H1 (cell line): ENCODE data around the gene ERI2. TPM values are rescaled to one million over a fixed set of nuclear protein-coding genes. Genes with fewer than 3 reads are reported as not detected.

Source experiments
- CTCF ChIA-PET: fragments of 300-600 bp; sonication (Branson Sonifier 250); formaldehyde crosslinking; loops from one replicate; lab custom pipeline; 2021; ENCODE audit not compliant: partially characterized antibody; lab: Charles Lee
- POLR2A ChIA-PET: fragments of 300-600 bp; sonication (Branson Sonifier 250); formaldehyde crosslinking; loops from one replicate; lab custom pipeline; 2021; ENCODE audit warnings: inconsistent platforms; ENCODE audit not compliant: partially characterized antibody; lab: Charles Lee
- DNase-seq, 2 experiments: peaks; one replicate each; pipeline versions ENCODE4 v3.0.0 to v3.0.0-alpha.2; 2010 to 2022; ENCODE audit warnings: low spot score in 2 of 2, low read depth in 1 of 2, mixed read lengths in 1 of 2
- FAIRE-seq: peaks from 2 replicates; lab custom pipeline; 2011; peaks lifted over from hg19 to GRCh38; lab: Jason Lieb, UNC
- H2AFZ ChIP-seq: 2 replicates; pipeline ENCODE4 v1.8.1; 2012; ENCODE audit warnings: low read length, inconsistent platforms
- H2AK5ac ChIP-seq: 2 replicates; pipeline ENCODE4 v1.6.1; 2013; ENCODE audit warnings: low read depth, low read length
- H2BK120ac ChIP-seq: replicated peaks from 2 replicates; pipeline ENCODE3; 2013; ENCODE audit warnings: low read depth, low read length, inconsistent platforms
- H2BK12ac ChIP-seq: 2 replicates; pipeline ENCODE4 v1.6.1; 2013; ENCODE audit warnings: low read depth, low read length
- H2BK15ac ChIP-seq: 2 replicates; pipeline ENCODE4 v1.6.1; 2013; ENCODE audit warnings: low read length
- H2BK20ac ChIP-seq: 2 replicates; pipeline ENCODE4 v1.6.1; 2013; ENCODE audit warnings: low read length
- H2BK5ac ChIP-seq: 2 replicates; pipeline ENCODE4 v1.6.1; 2013; ENCODE audit warnings: low read depth, low read length
- H3K14ac ChIP-seq: 2 replicates; pipeline ENCODE4 v1.6.1; 2013; ENCODE audit warnings: inconsistent platforms; ENCODE audit not compliant: insufficient read length
- H3K18ac ChIP-seq: 2 replicates; pipeline ENCODE4 v1.6.1; 2013; ENCODE audit warnings: low read length; ENCODE audit errors: extremely low read depth
- H3K23ac ChIP-seq: 2 replicates; pipeline ENCODE4 v1.6.1; 2013; ENCODE audit warnings: inconsistent platforms; ENCODE audit not compliant: insufficient read length
- H3K23me2 ChIP-seq: 2 replicates; pipeline ENCODE4 v1.6.1; 2013; ENCODE audit warnings: low read depth, low read length
- H3K27ac ChIP-seq: 2 replicates; pipeline ENCODE4 v1.6.1; 2011; ENCODE audit warnings: low read depth, low read length, inconsistent platforms
- H3K27me3 ChIP-seq, 4 experiments: replicated peaks in 1 of 4; 1 replicate in 1 of 4; 2 replicates in 3 of 4; pipeline versions ENCODE4 v1.6.1 to v1.8.1; 2011 to 2013; ENCODE audit warnings: low read length in 3 of 4, mild to moderate bottlenecking in 3 of 4, inconsistent platforms in 2 of 4, mixed read lengths in 2 of 4, moderate library complexity in 1 of 4; ENCODE audit not compliant: control insufficient read depth in 3 of 4, insufficient read depth in 3 of 4; ENCODE audit errors: extremely low read depth in 1 of 4
- H3K36me3 ChIP-seq, 4 experiments: 2 replicates each; pipeline versions ENCODE4 v1.6.1 to v1.8.1; 2011 to 2013; ENCODE audit warnings: mild to moderate bottlenecking in 4 of 4, low read length in 3 of 4, moderate library complexity in 2 of 4, control low read depth in 1 of 4, inconsistent platforms in 1 of 4; ENCODE audit not compliant: insufficient read depth in 4 of 4, control insufficient read depth in 2 of 4
- H3K4ac ChIP-seq: replicated peaks from 2 replicates; pipeline ENCODE3; 2013; ENCODE audit warnings: low read length, low read depth, mixed read lengths, inconsistent platforms; ENCODE audit not compliant: insufficient read length
- H3K4me1 ChIP-seq, 4 experiments: replicated peaks in 1 of 4; 1 replicate in 1 of 4; 2 replicates in 3 of 4; pipeline versions ENCODE4 v1.6.1 to v1.8.1; 2011 to 2013; ENCODE audit warnings: low read length in 3 of 4, inconsistent platforms in 2 of 4, mixed read lengths in 1 of 4; ENCODE audit not compliant: insufficient read depth in 4 of 4, control insufficient read depth in 3 of 4
- H3K4me2 ChIP-seq, 2 experiments: 2 replicates each; pipeline versions ENCODE4 v1.6.1 to v1.8.1; 2011 to 2013; ENCODE audit warnings: low read depth in 2 of 2, low read length in 2 of 2, control low read depth in 1 of 2, inconsistent platforms in 1 of 2, mild to moderate bottlenecking in 1 of 2; ENCODE audit not compliant: insufficient read depth in 1 of 2
- H3K4me3 ChIP-seq, 4 experiments: fragments of 200-600, 300-600 bp in 1 of 4; sonication (generic), shearing (Covaris generic), sonication (Bioruptor Twin) in 1 of 4; 2 replicates each; pipeline versions ENCODE4 v1.5.1 to v1.8.1; 2011 to 2016; ENCODE audit warnings: low read length in 4 of 4, low read depth in 3 of 4, control low read depth in 2 of 4, inconsistent platforms in 2 of 4, mild to moderate bottlenecking in 2 of 4, mixed read lengths in 1 of 4, moderate library complexity in 1 of 4; ENCODE audit not compliant: insufficient read depth in 2 of 4; ENCODE audit errors: extremely low read depth in 1 of 4
- H3K56ac ChIP-seq: replicated peaks from 2 replicates; pipeline ENCODE3; 2013; ENCODE audit warnings: low read depth, mild to moderate bottlenecking, mixed read lengths, low read length, inconsistent platforms; ENCODE audit not compliant: insufficient read length
- H3K79me1 ChIP-seq: 2 replicates; pipeline ENCODE4 v1.6.1; 2013; ENCODE audit warnings: low read depth, low read length, control low read depth
- H3K79me2 ChIP-seq, 2 experiments: 2 replicates each; pipeline versions ENCODE4 v1.6.1 to v1.8.1; 2012 to 2013; ENCODE audit warnings: low read length in 2 of 2, mild to moderate bottlenecking in 2 of 2, inconsistent platforms in 1 of 2; ENCODE audit not compliant: insufficient read depth in 2 of 2, control insufficient read depth in 1 of 2
- H3K9ac ChIP-seq, 4 experiments: replicated peaks in 1 of 4; 1 replicate in 1 of 4; 2 replicates in 3 of 4; pipeline versions ENCODE4 v1.6.1 to v1.8.1; 2011 to 2013; ENCODE audit warnings: low read depth in 3 of 4, low read length in 3 of 4, control low read depth in 2 of 4, mild to moderate bottlenecking in 2 of 4, moderate library complexity in 2 of 4, inconsistent platforms in 1 of 4; ENCODE audit errors: extremely low read depth in 1 of 4
- H3K9me3 ChIP-seq, 2 experiments: 2 replicates each; pipeline versions ENCODE4 v1.6.1 to v1.8.1; 2012 to 2013; ENCODE audit warnings: mild to moderate bottlenecking in 2 of 2, moderate library complexity in 2 of 2, control low read depth in 1 of 2, inconsistent platforms in 1 of 2, low read depth in 1 of 2, low read length in 1 of 2, mixed read lengths in 1 of 2; ENCODE audit not compliant: insufficient read depth in 2 of 2
- H4K20me1 ChIP-seq, 2 experiments: replicated peaks in 1 of 2; 2 replicates each; pipeline versions ENCODE3 to v1.8.1; 2011 to 2013; ENCODE audit warnings: inconsistent platforms in 2 of 2, low read length in 2 of 2, mild to moderate bottlenecking in 1 of 2; ENCODE audit not compliant: insufficient read depth in 2 of 2, control insufficient read depth in 1 of 2
- H4K5ac ChIP-seq: 2 replicates; pipeline ENCODE4 v1.6.1; 2013; ENCODE audit warnings: low read length, low read depth, mixed read lengths, inconsistent platforms; ENCODE audit not compliant: insufficient read length
- H4K8ac ChIP-seq: 2 replicates; pipeline ENCODE4 v1.8.0; 2013; ENCODE audit warnings: mild to moderate bottlenecking, moderate library complexity, low read length, inconsistent platforms; ENCODE audit not compliant: insufficient read depth; ENCODE audit errors: extremely low read depth
- H4K91ac ChIP-seq: replicated peaks from 2 replicates; pipeline ENCODE3; 2013; ENCODE audit warnings: low read length, mixed read lengths, inconsistent platforms; ENCODE audit not compliant: insufficient read length
- GABPA ChIP-seq: IDR thresholded peaks from 2 replicates; pipeline ENCODE4 v1.6.1; 2011; ENCODE audit warnings: mild to moderate bottlenecking, low read length, moderate library complexity, borderline replicate concordance; ENCODE audit not compliant: insufficient read depth
- WGBS, 2 experiments: shearing (Covaris generic) in 1 of 2; methylation state at CpG; one replicate each; pipeline versions ENCODE4 v1.1.6 to v1.1.7; 2013 to 2015; ENCODE audit warnings: low lambda C conversion rate in 2 of 2, mixed read lengths in 2 of 2, inconsistent platforms in 1 of 2, low coverage in 1 of 2, missing lambda C conversion rate in 1 of 2; ENCODE audit not compliant: insufficient replicate concordance in 2 of 2, insufficient coverage in 1 of 2, insufficient read length in 1 of 2; ENCODE audit errors: extremely low coverage in 1 of 2, missing lambda C conversion rate in 1 of 2; 5-methylcytosine and 5-hydroxymethylcytosine counted together
- polyA plus RNA-seq, 7 experiments: library from polyadenylated mRNA; depleted of rRNA in 3 of 7; stranded (reverse) in 5 of 7; unstranded in 2 of 7; fragments of >200 nt in 5 of 7; fragments of 200-250 nt in 2 of 7; gene quantifications; 1 replicate in 5 of 7; 2 replicates in 1 of 7; 4 replicates in 1 of 7; pipeline versions ENCODE4 v1.2.1 to v1.2.3, GENCODE V29; 2011 to 2013; ENCODE audit warnings: missing spikeins in 2 of 7, mixed read lengths in 2 of 7
- total RNA-seq: library from RNA; stranded (reverse); fragmentation: NEBNext Ultra II Directional; extraction: Animal tissue kit (Norgen Biotek cat#: 25700); gene quantifications from 2 replicates; pipeline ENCODE4 v1.2.1, GENCODE V29; 2021
- TF ChIP-seq, protein P1 (sequence below): IDR thresholded peaks from 2 replicates; pipeline ENCODE4 v1.6.1; 2012; ENCODE audit warnings: inconsistent platforms

ERI2 gene
- total and polyA plus RNA-seq, 2 of the 8 experiments (the other 6 are each of a cell fraction or from before 2014, with no cell fraction given) = 11.0 to 12.6 TPM

DNA sequence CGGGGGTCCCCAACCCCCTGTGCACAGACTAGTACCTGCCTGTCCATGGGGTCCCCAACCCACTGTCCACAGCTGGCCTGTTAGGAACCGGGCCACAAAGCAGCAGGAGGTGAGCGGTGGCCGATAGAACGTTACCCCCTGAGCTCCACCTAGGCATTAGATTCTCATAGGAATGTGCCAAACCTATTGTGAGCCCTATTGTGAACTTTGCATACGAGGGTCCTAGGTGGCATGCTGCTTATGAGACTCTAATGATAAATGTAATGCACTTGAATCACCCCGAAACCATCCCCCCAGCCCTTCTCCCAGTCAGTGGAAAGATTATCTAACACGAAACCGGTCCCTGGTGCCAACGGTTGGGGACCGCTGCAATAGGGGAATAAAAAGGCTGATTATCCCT, 1.6 kb upstream of the ERI2 start:
- Histone ChIP-seq H2BK5ac (no peak overlapping the region), H3K36me3 (no peaks in the 10 kb centered on the region), H2BK12ac (no peak overlapping the region), H2AFZ (no peak overlapping the region), H2AK5ac (no peak overlapping the region), H4K5ac (no peak overlapping the region), H3K79me1 (no peaks in the 10 kb centered on the region), H3K4ac (no peak overlapping the region), H4K20me1 (no peaks in the 10 kb centered on the region), H3K4me1 (0 out of 7 replicates have a peak, but pooled peaks cover 0 to 3% (median 0%) of the 10 kb centered on the region in 4 experiments), H2BK15ac (no peak overlapping the region), H3K27me3 (no peaks in the 10 kb centered on the region), H3K9me3 (no peaks in the 10 kb centered on the region), H4K8ac (no peak overlapping the region), H3K4me2 (peak overlapping the region; percentile 31 to 67; a peak in 2 of 4 replicates), H3K18ac (no peak overlapping the region), H4K91ac (no peak overlapping the region), H3K23ac (no peak overlapping the region), H2BK20ac (no peak overlapping the region), H3K56ac (no peak overlapping the region), H3K23me2 (peaks cover 5% of the 10 kb centered on the region), H2BK120ac (no peak overlapping the region), H3K27ac (no peak overlapping the region), H3K9ac (no peak overlapping the region), H3K79me2 (no peaks in the 10 kb centered on the region), H3K14ac (no peak overlapping the region), H3K4me3 (peak overlapping the region in 1 of 4 experiments; percentile 71; a peak in 2 of 8 replicates)
- no peak for FAIRE-seq
- TF ChIP-seq, protein P1, sequence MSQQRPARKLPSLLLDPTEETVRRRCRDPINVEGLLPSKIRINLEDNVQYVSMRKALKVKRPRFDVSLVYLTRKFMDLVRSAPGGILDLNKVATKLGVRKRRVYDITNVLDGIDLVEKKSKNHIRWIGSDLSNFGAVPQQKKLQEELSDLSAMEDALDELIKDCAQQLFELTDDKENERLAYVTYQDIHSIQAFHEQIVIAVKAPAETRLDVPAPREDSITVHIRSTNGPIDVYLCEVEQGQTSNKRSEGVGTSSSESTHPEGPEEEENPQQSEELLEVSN = no peak
- TF ChIP-seq GABPA = no peak
- 86% methylated on average over 11 of the region's 11 CpGs; no CpG with 5 or more reads in 1 of the 2 experiments for WGBS, 2 experiments
- CTCF ChIA-PET = no interaction called here
- DNase-seq = no peak
- POLR2A ChIA-PET = no interaction called here
